ENCODE measurements around the gene INSYN2A. TPM values are rescaled to one million over a fixed set of nuclear protein-coding genes. Genes with fewer than 3 reads are reported as not detected.

Gene INSYN2A
- total RNA-seq, 1 experiment from 2014 or later, result 0.55 TPM

DNA sequence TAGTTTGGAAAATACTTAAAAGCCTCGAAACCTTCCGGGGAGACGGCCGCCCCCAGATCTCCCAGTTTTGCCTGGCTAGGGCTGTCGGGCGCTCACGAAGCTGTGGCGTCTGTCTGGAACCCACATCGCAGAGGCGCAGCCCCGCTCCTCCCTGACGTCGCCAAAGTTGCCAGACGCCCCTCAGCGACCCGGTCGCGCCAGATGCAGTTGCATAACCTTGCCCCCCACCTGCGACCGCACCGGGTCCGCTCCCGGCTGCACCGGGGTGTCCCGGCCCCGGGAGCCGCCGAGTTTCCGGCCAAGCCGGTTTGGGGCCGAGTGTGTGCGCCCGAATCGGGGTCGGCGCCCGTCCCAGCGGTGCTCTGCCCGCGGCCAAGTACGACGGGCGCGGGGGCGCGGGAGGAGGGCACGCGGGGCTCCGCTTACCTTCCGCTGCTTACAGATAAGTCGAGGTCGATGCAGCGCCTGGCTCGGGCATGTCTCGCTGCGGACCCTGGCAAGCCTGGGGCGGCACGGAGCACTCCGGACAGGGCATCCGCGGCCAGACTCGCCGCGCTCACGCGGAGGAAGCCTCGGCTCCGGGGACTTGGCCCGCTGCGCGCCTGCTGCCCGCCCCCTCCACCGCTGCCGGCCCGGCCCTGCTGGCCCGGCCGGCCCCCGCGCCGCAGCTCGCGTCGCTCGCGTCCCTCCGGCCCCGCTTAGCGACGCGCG, 665 bp downstream of the INSYN2A start:
- DNase-seq (ENCODE audit: low read depth), result no peak

DNA sequence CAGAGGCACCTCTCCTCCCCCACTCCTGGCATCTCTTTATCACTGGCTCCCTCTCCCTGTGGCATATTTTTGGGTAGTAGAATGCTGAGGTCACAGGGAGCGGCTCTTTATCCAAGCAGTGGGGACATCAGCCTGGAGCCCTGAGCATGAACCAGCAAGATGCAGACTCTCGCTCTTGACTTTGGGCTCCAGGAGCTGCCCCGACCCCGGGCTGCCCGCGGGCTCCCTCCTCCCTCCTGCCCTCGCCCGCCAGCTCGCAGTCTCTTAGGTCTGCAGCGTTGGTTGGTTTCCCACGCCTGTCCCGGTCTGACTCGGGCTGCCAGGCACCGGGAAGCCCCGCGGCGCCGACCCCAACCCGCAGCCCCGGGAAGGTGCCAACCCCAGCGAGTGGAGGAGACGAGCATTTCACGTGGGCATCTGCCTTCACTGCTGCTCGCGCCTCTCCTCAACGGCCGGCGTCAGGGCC, 1.3 kb downstream of the INSYN2A start:
- DNase-seq (ENCODE audit: low read depth), result no peak

GRCh38 chr10:127194599-127194998, 1.8 kb downstream of the INSYN2A start:
- no peak for DNase-seq (ENCODE audit: low read depth)

GRCh38 chr10:127194111-127194510, 2.3 kb downstream of the INSYN2A start:
- DNase-seq (ENCODE audit: low read depth), result no peak

DNA sequence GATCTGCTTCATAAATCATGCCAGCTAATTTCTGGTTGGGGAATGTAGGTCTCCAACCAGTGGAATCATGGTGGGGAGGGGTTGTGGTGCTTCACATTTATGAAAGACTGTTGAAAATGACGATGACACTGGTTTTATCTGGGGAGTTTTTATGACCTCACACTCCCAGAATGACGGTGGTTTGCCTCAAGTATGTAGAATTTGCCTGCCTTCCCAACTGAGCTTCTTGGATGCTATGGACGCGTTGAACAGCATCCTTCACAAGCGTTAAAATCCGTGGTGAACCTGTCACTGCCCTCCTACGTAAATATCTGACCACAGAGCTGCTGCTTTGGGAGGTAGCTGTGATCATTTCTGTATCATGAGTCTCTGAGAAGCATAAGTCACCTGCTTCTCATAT, 3.3 kb downstream of the INSYN2A start:
- peak; percentile 25 for DNase-seq (ENCODE audit: low read depth)

DNA sequence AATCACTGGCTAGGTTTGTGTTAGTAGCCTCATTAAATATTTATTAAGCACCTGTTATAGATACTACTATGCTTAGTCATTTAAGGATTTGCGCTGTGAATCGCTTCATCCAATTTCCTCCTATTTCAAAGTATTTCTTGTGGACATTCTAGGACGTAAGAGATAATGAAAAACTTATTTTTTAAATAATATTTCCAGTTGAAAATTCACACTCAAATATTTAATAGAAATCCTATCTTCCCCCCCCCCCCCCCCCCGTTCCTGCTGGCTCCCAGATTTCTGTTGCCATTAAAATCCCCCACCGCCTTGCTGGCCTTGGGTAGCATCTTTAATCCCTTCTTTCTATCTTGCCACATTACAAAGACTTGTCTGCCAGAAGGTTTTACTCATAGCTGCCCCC, 6.0 kb downstream of the INSYN2A start:
- DNase-seq (ENCODE audit: low read depth), result no peak

DNA sequence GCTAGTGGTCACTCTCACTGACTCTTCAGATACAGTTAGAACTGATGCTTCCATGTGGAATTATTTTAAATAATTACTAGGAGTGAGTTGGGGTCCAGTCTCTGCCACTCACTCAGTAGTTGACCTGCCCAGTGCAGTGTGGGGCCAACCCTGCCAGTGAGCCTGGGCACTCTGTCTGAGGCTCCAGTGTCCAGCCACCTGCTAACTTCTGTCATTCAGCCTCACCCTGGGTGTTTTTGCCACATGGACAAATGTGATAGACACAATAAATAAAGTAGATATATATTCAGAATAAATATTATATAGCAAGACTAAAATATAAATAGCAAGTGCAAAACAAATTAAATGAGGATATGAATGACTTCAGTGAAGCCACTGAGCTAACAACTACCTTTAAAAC, 7.2 kb downstream of the INSYN2A start:
- no peak for DNase-seq (ENCODE audit: low read depth)

DNA sequence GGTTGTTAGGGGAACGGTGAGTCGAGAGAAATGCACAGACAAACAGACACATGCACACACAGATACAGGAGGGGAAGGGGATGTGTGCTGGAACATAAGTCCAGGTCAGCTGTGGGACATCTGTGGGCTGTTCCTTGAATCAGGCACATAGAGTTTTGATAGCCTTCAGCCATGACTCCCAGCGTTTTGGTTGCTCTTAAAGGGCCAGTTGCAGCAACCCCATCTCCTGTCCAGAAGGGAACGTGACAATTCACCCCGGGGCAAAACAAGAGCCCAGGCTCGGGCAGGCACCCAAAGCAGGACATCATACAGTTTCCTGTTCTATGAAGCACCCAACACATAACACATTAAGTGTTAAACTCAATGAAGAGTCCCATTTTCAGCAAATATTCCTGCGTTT, 9.6 kb downstream of the INSYN2A start:
- DNase-seq (ENCODE audit: low read depth), result no peak

DNA sequence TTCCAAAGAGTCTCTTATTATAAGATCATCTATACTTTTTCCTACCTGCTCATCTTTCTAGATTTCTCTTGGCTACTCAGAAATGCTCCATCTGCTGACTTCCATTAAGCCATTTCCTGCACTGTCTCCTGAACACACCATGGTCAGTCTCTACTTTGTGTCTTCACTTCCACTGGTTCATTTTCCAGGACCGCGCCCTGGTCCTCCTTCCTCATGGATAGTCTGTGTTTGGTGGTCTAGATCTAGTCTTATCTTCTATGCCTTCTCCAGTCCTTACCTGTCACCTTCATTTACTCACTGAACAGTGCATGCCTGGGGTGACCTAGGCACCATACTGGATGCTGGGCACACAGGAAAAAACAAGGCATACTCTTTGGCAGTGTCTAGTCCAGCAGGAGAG, 11.8 kb downstream of the INSYN2A start:
- no peak for DNase-seq (ENCODE audit: low read depth)

DNA sequence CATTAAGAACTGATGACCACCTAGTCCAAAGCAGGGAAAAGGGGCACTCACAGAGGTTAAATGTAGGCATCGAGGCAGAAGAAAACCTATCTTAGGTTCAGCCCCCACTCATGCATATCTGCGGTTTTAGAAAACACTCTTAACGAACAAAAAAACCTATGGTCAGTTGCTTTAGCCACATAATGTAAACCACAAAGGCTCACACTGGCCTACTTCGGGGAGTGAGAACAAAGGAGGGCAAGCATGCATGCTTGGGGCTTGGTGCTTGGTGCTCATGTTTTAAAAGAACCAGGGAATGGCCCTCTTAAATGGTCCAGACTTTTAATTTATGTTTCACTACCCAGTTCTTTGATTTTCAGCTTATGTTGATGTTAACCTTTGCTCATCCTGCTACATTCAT, 14.2 kb downstream of the INSYN2A start:
- DNase-seq (ENCODE audit: low read depth), result no peak

- no peak for DNase-seq (ENCODE audit: low read depth)
Observed at GRCh38 chr10:127179612-127180250, 16.7 kb downstream of the INSYN2A start.

GRCh38 chr10:127176649-127177048, 19.7 kb downstream of the INSYN2A start:
- no peak for DNase-seq (ENCODE audit: low read depth)

DNA sequence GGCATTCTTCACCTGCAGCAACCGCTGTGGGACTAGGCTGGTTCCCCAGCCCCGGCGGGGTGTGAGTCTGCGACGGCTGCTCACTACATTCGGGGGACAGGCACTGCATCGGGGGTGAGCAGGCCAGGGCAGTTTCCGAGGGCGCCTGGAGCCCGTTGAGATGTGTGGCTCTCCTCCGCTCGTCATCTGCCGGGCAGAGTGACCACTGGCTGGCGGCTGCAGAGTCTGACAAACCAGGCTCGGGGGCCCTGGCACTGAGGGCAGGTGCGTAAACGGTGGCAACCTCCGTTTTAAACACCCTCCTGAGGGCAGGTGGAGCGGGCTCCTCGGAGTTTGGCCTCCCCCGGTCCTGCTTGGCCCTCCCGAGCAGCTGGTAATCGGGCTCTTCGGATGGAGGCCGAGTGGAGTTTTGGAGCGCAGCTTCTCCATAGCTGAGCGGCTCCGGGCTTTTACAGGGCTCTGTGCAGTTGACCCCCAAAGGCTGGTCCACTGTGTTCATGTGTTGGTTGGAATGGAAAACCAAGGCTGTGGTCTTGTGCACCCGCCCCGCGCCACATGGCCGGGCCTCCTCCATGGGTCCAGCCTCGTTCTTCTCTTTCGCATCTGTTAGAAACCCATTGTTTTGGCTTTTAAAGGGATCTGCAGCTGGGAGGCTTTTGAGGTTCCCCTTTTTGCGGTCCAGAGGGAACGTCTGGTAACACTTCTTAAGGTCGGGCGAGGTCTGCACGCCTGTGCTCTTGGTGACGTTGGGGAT, 20.9 kb downstream of the INSYN2A start:
- no peak for DNase-seq (ENCODE audit: low read depth)

DNA sequence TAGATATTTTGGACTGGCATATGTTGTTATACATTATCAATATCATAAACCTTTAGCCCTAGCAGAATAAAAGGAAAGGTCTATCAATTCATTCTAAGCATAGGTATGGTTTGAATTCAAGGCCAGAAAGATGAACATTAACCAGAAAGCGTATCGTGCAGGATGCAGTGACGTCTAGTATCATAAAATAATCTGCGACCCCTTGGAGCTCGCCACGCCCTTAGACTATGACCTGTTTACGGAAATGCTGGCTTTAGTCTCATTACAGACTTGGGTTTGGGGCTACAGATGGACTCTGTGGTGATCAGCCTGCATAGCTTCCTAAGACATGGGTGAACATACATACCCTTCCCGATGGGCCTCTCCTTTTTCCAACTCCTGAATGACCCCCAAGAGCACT, 21.5 kb downstream of the INSYN2A start:
- no peak for DNase-seq (ENCODE audit: low read depth)

DNA sequence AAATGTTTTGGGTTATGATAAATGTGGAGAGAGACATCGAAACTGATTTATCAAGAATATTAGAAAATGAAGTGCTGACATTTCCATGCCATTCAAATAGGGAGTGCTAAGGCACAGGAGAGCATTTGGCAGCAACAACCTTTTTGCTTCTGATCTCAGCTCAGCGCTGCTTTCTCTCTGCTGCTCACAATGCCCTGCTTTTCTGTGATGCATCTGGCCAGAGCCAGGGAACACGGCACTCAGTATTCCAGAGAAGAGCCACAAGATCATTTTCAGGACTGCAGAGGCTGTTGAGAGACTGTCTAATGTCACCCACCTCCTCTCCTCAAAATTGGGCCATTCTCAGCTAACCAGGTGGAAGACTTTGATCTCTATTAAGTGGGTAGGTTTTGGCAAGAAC, 28.1 kb downstream of the INSYN2A start:
- DNase-seq (ENCODE audit: low read depth), result no peak

GRCh38 chr10:127162841-127163240, 33.5 kb downstream of the INSYN2A start:
- no peak for DNase-seq (ENCODE audit: low read depth)

GRCh38 chr10:127161482-127161881, 34.9 kb downstream of the INSYN2A start:
- no peak for DNase-seq (ENCODE audit: low read depth)

- no peak for DNase-seq (ENCODE audit: low read depth)
Observed at GRCh38 chr10:127159648-127160245, 36.6 kb downstream of the INSYN2A start.

- DNase-seq (ENCODE audit: low read depth), result no peak
Observed at GRCh38 chr10:127158662-127159061, 37.7 kb downstream of the INSYN2A start.

DNA sequence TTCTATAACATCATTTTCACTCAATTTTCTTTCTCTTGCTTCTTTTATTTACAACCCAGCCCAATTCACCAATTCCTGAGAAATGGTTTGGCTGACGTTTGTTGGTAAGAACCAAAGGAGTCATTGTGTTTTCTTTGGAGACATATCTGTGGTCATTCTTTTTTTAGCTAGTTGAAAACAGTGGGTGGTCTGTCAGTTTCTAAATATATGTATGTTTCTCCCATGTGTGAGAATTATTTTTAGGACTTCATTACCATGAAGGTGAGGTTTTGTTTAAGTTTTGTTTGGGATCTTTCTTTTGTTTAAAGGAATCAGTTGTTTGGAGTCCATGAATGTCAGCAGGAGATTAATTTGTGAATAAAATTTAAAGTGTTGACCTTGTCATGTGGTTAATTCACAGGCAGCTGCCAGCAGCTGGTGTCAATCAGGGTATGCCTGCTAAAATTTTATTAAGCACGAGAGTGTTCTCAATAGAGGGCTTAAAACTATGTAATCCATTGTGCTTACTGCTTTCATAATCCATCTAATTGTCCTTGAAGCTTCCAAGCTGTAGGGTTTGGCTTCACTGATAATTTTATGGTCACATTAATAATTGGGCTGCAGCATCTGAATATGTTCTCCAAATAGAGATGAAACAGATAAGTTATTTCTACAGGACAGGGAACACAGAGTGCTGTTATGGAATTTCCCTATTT, 38.7 kb downstream of the INSYN2A start:
- no peak for DNase-seq (ENCODE audit: low read depth)

GRCh38 chr10:127157089-127157488, 39.3 kb downstream of the INSYN2A start:
- no peak for DNase-seq (ENCODE audit: low read depth)

Data from HT1080 (cell line).